GM19193 (cell line): Measurements from ENCODE around the gene RAD51B.

ENCODE experiments used
- POLR2A ChIP-seq: IDR thresholded peaks from 4 replicates; pipeline ENCODE4 v1.6.1; 2011; ENCODE audit not compliant: insufficient read depth, insufficient read length; ENCODE audit errors: extremely low read depth

RAD51B gene

DNA sequence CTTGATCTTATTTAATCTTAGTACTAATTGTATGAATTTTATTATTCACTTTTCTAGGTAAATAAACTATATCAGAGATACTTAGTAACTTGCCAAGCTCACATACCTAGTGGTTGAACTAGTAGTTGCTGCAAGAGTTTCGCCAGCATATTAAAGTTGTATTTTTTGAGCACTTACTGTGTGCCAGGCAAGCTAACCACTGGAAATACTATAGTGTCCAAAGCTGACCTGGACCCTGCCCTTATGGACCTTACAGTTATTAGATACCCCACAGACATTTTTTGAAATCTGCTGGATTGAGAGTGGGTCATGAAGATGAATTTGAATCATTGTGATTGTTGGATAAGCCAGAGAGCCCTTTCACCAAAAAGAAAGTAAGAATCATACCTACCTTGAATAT lies 125.0 kb downstream of the RAD51B start:
- TF ChIP-seq POLR2A = no peak

DNA sequence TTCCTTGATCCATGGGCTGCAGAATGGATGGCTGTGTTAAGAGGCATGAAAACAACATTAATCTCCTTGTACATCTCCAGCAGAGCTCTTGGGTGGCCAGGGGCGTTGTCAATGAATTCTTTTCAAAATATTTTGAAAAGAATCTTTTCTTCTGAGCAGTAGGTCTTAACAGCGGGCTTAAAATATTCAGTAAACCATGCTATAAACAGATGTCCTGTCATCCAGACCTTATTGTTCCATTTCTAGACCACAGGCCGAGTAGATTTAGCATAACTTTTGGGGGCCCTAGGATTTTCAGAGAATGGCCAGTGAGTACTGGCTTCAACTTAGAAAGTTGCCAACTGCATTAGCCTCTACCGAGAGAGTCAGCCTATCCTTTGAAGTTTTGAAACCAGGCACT lies 130.2 kb downstream of the RAD51B start:
- TF ChIP-seq POLR2A = no peak

DNA sequence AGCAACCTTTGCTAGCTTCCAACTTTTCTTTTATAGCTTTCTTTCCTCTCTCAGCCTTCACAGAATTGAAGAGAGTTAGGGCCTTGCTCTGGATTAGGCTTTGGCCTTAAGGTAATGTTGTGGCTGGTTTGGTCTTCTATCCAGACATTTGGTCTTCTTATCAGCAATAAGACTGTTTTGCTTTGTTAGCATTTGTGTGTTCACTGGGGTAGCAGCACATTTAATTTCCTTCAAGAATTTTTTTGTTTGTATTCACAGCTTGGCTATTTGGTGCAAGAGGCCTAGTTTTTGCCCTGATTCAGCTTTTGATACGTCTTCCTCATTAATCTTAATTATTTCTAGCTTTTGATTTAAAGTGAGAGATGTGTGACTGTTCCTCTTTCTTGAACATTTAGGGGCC lies 130.8 kb downstream of the RAD51B start:
- no peak for TF ChIP-seq POLR2A

DNA sequence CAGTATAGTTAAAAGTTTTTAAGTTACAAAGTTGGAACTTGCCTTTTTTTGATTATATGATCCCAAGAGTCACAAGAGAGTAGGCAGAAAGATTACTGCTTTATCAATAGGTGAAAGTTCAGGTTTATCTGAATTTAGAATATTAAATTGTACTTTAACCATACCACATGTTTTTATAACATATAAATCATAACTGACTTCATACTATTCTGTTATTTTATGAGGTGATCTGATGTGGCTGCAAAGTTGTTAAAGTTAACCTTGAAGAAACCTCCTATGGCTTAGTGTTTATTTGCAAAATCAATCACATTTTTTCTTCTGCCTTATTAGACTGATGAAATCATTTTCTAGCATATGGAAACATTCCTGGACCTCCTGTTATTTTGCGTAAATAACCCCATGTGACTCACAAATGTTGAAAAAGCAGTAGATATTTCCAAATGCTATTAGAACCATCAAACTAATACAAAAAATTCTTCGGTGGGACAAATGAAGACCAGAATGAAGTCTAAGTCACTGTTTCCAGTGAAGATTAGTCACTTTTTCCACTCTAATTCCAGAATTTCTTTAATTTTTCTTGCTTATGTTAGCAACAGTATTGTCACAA lies 132.1 kb downstream of the RAD51B start:
- TF ChIP-seq POLR2A = no peak

DNA sequence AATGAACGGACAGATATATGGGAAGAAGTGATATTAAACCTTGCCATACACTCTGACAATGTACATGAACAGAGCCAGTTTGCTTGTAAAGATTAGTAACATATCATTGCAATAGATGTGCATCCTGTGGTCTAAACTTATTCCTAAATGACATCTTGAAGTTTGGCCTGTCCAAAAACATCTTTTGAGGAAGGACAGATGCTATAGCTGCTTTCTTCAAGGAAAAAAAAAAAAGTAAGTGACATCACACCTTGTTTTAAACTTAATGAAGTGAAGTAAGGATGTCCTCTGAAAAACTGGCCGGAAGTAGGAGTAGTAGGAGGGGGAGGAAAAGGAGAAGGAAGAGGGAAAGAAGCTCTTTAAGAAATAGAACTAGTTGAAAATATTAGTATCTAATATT lies 132.8 kb downstream of the RAD51B start:
- no peak for TF ChIP-seq POLR2A

DNA sequence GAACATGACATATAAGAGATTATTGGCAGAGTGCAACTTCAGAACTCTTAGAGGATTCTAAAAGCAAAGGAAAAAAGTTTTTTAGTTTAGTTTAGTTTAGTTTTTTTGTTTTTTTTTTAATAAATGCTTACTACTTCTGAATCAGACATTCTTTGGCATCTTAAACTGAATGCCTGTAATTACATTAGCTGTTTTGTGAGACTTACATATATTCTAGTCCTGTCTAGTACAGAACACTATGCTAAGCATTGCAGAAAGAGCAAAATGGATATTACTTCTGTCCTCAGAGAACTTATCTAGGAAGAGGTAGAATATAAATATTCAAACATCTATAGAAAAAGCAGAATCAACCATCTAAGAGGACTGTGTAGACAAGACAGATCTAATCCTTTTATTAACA lies 133.2 kb downstream of the RAD51B start:
- TF ChIP-seq POLR2A = no peak

DNA sequence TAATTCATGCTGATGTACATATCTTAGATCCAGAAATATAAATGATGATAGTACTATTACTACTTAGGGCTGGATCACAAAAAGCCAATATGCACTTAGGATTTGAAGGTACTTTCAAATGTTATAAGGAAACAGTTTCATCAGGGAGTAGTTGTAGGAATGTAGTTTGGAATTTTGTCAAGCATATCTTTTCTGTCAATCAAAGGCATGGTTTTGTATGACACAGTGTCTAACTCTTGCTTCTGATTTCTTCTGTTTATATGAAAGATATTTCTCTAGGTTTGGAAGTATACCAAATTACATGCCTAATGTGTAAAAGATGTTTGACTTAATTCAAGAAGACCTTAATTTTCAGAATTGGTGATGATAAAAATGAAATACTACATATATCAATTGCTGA lies 135.7 kb downstream of the RAD51B start:
- TF ChIP-seq POLR2A = no peak

DNA sequence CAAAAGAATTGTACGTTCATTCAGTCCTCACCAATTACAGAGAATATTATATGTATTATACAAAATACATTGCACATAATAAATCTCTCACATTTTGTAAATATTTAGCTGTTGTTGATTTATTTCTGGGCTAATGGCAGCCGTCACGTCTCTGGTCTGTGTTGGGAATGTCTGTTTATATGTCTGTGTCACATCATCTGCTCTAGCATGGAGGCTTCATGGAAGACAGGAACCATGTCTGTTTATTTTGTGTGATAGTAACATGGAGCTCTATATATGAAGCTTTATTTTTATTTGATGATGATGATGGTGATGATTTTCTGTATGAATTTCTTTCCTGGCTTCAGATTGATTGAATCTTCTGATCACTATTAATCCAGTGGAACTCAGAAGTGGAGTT lies 138.4 kb downstream of the RAD51B start:
- TF ChIP-seq POLR2A = no peak

DNA sequence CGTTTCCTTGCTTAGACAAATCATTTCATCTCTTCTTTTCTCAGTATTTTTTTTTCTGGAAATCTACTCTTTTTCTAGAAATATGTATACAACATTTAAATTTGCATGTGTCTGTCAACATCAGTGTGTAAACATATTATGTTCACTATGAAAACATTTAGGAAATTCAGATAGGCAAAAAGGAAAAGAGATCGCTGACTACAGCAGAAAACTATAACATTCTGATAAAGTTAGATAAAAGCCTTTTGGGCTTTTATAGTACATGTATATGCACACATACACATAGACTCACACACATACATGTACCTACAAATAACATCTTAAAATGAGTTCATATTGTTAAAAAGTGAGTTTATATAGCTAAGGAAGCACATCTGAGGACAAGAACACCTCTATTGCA lies 142.1 kb downstream of the RAD51B start:
- TF ChIP-seq POLR2A = no peak

DNA sequence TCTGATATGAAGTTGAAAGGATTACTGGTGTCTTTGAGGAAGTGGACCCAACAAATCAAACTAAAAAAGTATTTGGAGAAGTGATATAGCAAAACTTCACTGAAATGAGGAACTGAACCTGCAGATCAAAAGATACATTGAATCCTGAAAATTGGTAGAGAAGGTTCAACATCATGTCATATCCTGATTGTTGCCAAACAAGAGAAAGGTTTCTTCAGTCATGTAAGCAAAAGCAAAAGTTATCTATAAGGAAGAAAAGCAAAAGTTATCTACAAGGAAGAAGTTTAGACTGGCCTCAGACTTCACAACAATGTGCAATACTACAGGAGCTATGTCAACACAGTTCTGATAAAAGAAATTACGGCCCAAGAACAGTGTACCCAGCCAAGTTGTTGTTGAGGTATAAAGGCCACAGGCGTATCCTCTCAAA lies 142.7 kb downstream of the RAD51B start:
- no peak for TF ChIP-seq POLR2A

DNA sequence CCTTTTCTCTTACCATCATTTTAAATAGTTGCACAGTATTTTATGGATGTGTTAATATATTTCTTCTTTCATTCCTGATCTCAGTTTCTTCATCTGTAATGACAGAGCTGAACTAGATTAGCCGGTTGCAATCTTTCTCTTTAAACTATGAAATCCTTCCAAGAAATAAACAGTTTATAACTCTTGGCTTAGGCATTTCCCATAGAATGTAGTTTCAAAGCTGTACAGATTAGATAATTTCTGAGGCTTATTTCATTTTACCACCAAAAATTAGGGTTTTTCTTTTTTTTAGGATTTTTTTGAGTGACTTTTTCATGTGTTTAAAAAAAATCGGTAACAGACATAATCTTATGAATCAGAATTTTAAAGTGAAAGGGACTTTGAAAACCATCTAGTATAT lies 144.0 kb downstream of the RAD51B start:
- no peak for TF ChIP-seq POLR2A

DNA sequence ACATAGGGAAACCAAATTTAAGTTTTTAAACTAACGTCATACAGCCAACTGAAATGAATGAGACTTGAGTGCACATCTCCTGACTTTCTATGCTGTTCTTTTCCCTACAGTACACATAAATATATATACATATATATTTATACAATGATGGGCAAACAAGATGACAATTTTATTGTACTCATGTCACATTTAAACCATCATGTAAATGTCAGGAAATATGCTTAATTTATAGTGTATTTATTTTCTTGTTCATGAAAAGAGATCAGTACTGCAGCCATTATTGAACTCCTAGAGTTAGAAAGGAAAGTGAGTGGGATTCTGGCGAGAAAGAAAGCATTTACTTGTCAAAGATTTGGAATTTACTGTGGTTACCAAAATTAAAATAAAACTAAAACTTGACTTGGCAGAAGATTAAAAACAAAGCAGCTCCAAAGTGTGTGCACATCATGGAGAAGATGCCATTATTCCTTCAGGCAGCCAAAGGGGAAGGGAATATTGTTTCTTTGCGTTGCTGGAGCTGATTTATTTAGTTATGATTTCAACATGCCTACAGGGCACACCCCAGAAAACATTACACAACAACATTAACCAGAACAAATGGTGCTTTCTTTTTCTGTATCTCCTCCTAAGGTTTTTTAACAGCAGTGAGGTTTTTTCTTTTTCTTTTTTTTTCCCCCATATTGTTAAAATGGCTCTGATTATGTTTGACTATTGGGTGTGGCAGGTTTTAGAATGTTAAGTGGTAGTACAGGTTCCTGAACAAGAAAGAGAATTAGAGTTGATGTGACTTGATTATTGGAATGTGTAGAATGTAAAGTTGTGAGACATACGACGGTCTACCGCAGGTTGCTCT lies 144.6 kb downstream of the RAD51B start:
- no peak for TF ChIP-seq POLR2A

DNA sequence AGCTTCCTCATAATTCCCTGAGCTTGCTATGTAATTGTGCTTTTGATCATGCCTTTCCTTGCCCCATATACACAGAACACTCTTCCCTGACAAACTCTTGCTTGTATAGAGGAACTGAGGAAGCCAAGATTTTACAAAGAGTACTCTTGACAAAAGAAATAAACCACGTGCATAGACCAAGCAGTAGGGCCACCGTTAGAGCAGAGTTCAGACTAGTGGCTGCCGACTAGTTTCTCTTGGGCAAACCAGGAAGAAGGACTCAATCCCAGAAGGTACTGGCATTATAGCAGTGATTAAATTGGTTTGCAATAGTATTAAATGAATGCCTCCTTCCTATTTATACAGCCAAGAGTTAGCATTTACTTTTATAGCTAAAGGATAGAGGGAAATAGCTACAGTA lies 146.1 kb downstream of the RAD51B start:
- no peak for TF ChIP-seq POLR2A

DNA sequence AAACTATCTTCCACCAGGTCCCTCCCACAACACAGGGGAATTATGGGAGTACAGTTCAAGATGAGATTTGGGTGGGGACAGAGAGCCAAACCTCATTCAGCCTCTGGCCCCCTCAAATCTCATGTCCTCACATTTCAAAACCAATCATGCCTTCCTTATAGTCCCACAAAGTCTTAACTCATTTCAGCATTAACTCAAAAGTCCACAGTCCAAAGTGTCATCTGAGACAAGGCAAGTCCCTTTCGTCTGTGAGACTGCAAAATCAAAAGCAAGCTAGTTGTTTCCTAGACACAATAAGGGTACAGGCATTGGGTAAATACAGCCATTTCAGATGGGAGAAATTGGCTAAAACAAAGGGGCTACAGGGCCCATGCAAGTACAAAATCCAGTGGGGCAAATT lies 147.6 kb downstream of the RAD51B start:
- TF ChIP-seq POLR2A = no peak

DNA sequence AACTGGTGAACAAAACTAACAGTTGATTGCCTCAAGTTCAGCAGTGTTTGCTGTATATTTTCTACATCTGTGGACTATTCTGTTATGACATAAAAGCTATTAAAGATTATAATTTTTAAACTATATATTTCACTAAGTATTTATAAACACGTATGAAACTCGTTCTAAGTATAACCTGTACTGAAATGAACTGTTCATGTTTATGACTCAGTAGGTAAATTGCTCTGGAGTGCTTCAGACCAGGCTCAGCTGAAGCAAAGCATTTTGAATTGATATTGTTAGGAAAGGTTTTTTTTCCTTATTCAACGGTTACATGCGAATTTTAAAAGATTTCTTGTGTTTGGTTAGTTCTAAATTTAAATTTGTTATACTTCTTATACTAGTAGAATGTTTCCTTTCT lies 151.3 kb downstream of the RAD51B start:
- no peak for TF ChIP-seq POLR2A
